CD14-positive monocyte (primary cell): ENCODE data around the gene FGD6. TPM values are rescaled to one million over a fixed set of nuclear protein-coding genes. Genes with fewer than 3 reads are reported as not detected.

Experiments
- DNase-seq, 3 donors: peaks; one replicate each; pipeline ENCODE4 v3.0.0-alpha.2; 2011 to 2022
- H2AFZ ChIP-seq: 2 replicates; pipeline ENCODE4 v1.6.0; 2012; ENCODE audit warnings: mild to moderate bottlenecking, low read depth, low read length, inconsistent platforms; ENCODE audit not compliant: insufficient read depth, poor library complexity, severe bottlenecking
- H3K27ac ChIP-seq, 2 donors: 1 replicate in 1 of 2; 2 replicates in 1 of 2; pipeline ENCODE4 v1.5.1; 2012 to 2013; ENCODE audit warnings: low read length in 2 of 2, control low read depth in 1 of 2, inconsistent platforms in 1 of 2, low read depth in 1 of 2, mild to moderate bottlenecking in 1 of 2
- H3K27me3 ChIP-seq, 2 donors: one replicate each; pipeline versions ENCODE4 v1.6.0 to v1.6.1; 2011 to 2013; ENCODE audit warnings: low read length in 2 of 2; ENCODE audit not compliant: control insufficient read depth in 2 of 2, insufficient read depth in 2 of 2
- H3K36me3 ChIP-seq, 2 donors: replicated peaks in 1 of 2; 1 replicate in 1 of 2; 2 replicates in 1 of 2; pipeline versions ENCODE4 v1.5.1 to v1.6.1; 2012 to 2013; ENCODE audit warnings: low read length in 2 of 2, control low read depth in 1 of 2, inconsistent platforms in 1 of 2, mild to moderate bottlenecking in 1 of 2; ENCODE audit not compliant: insufficient read depth in 2 of 2, control insufficient read depth in 1 of 2
- H3K4me1 ChIP-seq, 2 donors: 1 replicate in 1 of 2; 2 replicates in 1 of 2; pipeline versions ENCODE4 v1.5.1 to v1.6.1; 2012 to 2013; ENCODE audit warnings: low read length in 2 of 2, control low read depth in 1 of 2, inconsistent platforms in 1 of 2, mild to moderate bottlenecking in 1 of 2, moderate library complexity in 1 of 2; ENCODE audit not compliant: insufficient read depth in 2 of 2, control insufficient read depth in 1 of 2
- H3K4me2 ChIP-seq: replicated peaks from 2 replicates; pipeline ENCODE3; 2012; ENCODE audit warnings: low read length, moderate library complexity, mild to moderate bottlenecking; ENCODE audit not compliant: poor library complexity, severe bottlenecking; ENCODE audit errors: extremely low read depth
- H3K4me3 ChIP-seq, 3 experiments: fragments of 200-600 bp in 1 of 3; sonication (generic) in 1 of 3; replicated peaks in 1 of 3; 1 replicate in 2 of 3; 2 replicates in 1 of 3; pipeline ENCODE4 v1.5.1; 2011 to 2013; ENCODE audit warnings: low read length in 3 of 3, mild to moderate bottlenecking in 3 of 3, control low read depth in 2 of 3, low read depth in 2 of 3, inconsistent platforms in 1 of 3, moderate library complexity in 1 of 3
- H3K79me2 ChIP-seq: 2 replicates; pipeline ENCODE4 v1.6.0; 2012; ENCODE audit warnings: mild to moderate bottlenecking, control low read depth, inconsistent platforms, low read length, moderate library complexity; ENCODE audit not compliant: insufficient read depth
- H3K9ac ChIP-seq: 2 replicates; pipeline ENCODE4 v1.6.0; 2017; ENCODE audit warnings: low read length, mild to moderate bottlenecking; ENCODE audit not compliant: insufficient read depth, poor library complexity, severe bottlenecking
- H3K9me3 ChIP-seq, 2 donors: replicated peaks in 1 of 2; 1 replicate in 1 of 2; 2 replicates in 1 of 2; pipeline versions ENCODE4 v1.5.1 to v1.6.1; 2012 to 2013; ENCODE audit warnings: low read length in 2 of 2, control low read depth in 1 of 2; ENCODE audit not compliant: control insufficient read depth in 1 of 2, insufficient read depth in 1 of 2
- H4K20me1 ChIP-seq: 2 replicates; pipeline ENCODE4 v1.6.0; 2012; ENCODE audit warnings: mild to moderate bottlenecking, low read length, control low read depth, moderate library complexity; ENCODE audit not compliant: insufficient read depth
- H3K27ac Mint-ChIP-seq, 7 donors: one replicate each; pipeline ENCODE4 v1.8.0; 2020; ENCODE audit warnings: mild to moderate bottlenecking in 7 of 7, mixed read lengths in 7 of 7, moderate library complexity in 6 of 7, inconsistent platforms in 2 of 7
- H3K27me3 Mint-ChIP-seq, 3 donors: one replicate each; pipeline ENCODE4 v1.8.0; 2021 to 2022; ENCODE audit warnings: low read depth in 3 of 3, mild to moderate bottlenecking in 3 of 3, mixed read lengths in 3 of 3, moderate library complexity in 3 of 3, inconsistent platforms in 1 of 3
- H3K36me3 Mint-ChIP-seq, 2 donors: one replicate each; pipeline ENCODE4 v1.8.0; 2020; ENCODE audit warnings: mixed read lengths in 2 of 2, inconsistent platforms in 1 of 2, mild to moderate bottlenecking in 1 of 2
- H3K4me1 Mint-ChIP-seq: one replicate; pipeline ENCODE4 v1.8.0; 2020; ENCODE audit warnings: mild to moderate bottlenecking, mixed read lengths
- H3K4me3 Mint-ChIP-seq, 2 donors: one replicate each; pipeline ENCODE4 v1.8.0; 2020; ENCODE audit warnings: mild to moderate bottlenecking in 2 of 2, mixed read lengths in 2 of 2, moderate library complexity in 1 of 2
- H3K9me3 Mint-ChIP-seq, 7 donors: one replicate each; pipeline ENCODE4 v1.8.0; 2020 to 2022; ENCODE audit warnings: mixed read lengths in 7 of 7, mild to moderate bottlenecking in 6 of 7, moderate library complexity in 6 of 7, inconsistent platforms in 2 of 7
- CTCF ChIP-seq: fragments of 200-600 bp; IDR thresholded peaks from one replicate; pipeline ENCODE4 v1.8.0; 2022; ENCODE audit warnings: antibody characterized with exemption, mild to moderate bottlenecking
- WGBS: methylation state at CpG from one replicate; pipeline ENCODE4 v1.1.5; 2013; ENCODE audit warnings: missing lambda C conversion rate; ENCODE audit not compliant: insufficient coverage; 5-methylcytosine and 5-hydroxymethylcytosine counted together
- intact Hi-C, 2 donors: fragments of 100-400 bp; cut with micrococcal nuclease; formaldehyde crosslinking; loops; one replicate each; pipeline versions ENCODE4 v1.15.0 to v1.15.1; 2023
- polyA plus RNA-seq, 3 donors: library from polyadenylated mRNA; depleted of rRNA in 1 of 3; unstranded in 2 of 3; stranded (reverse) in 1 of 3; fragments of 300-500 nt in 2 of 3; fragments of >200 nt in 1 of 3; fragmentation: Illumina TruSeq in 2 of 3; gene quantifications; 1 replicate in 2 of 3; 2 replicates in 1 of 3; pipeline ENCODE4 v1.2.3, GENCODE V29; 2012 to 2021

The FGD6 gene
- polyA plus RNA-seq, 3 donors: 4.0 to 8.1 (median 5.3) TPM

- intact Hi-C loops: no loop called here
- TF ChIP-seq CTCF: no peak
- no peaks in the 10 kb centered on the region for H3K9me3 ChIP-seq
- DNase-seq: no peak
- Mint-ChIP-seq H3K4me3 (no peak overlapping the region), H3K9me3 (peaks cover 0 to 3% (median 0%) of the 10 kb centered on the region in 7 donors), H3K27me3 (peaks cover 0 to 2% (median 0%) of the 10 kb centered on the region in 3 donors), H3K36me3 (peaks cover 12 to 24% of the 10 kb centered on the region in 2 donors), H3K4me1 (peaks cover 11% of the 10 kb centered on the region), H3K27ac (no peak overlapping the region)
- H3K27ac ChIP-seq: no peak overlapping the region
- peaks cover 0 to 8% of the 10 kb centered on the region in 2 donors for H3K4me1 ChIP-seq
- peaks cover 5 to 11% of the 10 kb centered on the region in 2 donors for H3K36me3 ChIP-seq
- no peak overlapping the region for H2AFZ ChIP-seq
- no peak overlapping the region for H3K9ac ChIP-seq
- 97% methylated on average over 3 of the region's 7 CpGs for WGBS
- no peak overlapping the region for H3K4me3 ChIP-seq
- no peaks in the 10 kb centered on the region for H3K27me3 ChIP-seq
- peaks cover 11% of the 10 kb centered on the region for H4K20me1 ChIP-seq
- peaks cover 38% of the 10 kb centered on the region for H3K79me2 ChIP-seq
- H3K4me2 ChIP-seq: no peak overlapping the region
These were observed 12.4 kb upstream of the FGD6 start for GRCh38 chr12:95229636-95230035.

GRCh38 chr12:95228617-95229016 is 11.3 kb upstream of the FGD6 start:
- Histone ChIP-seq H3K9ac (no peak overlapping the region), H3K27ac (no peak overlapping the region), H3K79me2 (peaks cover 41% of the 10 kb centered on the region), H3K9me3 (no peaks in the 10 kb centered on the region), H3K4me3 (no peak overlapping the region), H2AFZ (no peak overlapping the region), H3K27me3 (no peaks in the 10 kb centered on the region), H4K20me1 (peaks cover 16% of the 10 kb centered on the region), H3K36me3 (peaks cover 7 to 14% of the 10 kb centered on the region in 2 donors), H3K4me2 (no peak overlapping the region), H3K4me1 (peaks cover 0 to 8% of the 10 kb centered on the region in 2 donors)
- peaks cover 13 to 27% of the 10 kb centered on the region in 2 donors for H3K36me3 Mint-ChIP-seq
- no peak overlapping the region for H3K4me3 Mint-ChIP-seq
- WGBS: 100% methylated on average over 1 of the region's 2 CpGs
- TF ChIP-seq CTCF: no peak
- H3K4me1 Mint-ChIP-seq: peaks cover 11% of the 10 kb centered on the region
- peaks cover 0 to 2% (median 0%) of the 10 kb centered on the region in 3 donors for H3K27me3 Mint-ChIP-seq
- H3K27ac Mint-ChIP-seq: no peak overlapping the region
- no peak for DNase-seq
- intact Hi-C loops: no loop called here
- peaks cover 0 to 3% (median 0%) of the 10 kb centered on the region in 7 donors for H3K9me3 Mint-ChIP-seq
